SH-SY5Y (cell line): ENCODE results near the gene CD28.

ENCODE experiments used
- GATA2 ChIP-seq: IDR thresholded peaks from 2 replicates; pipeline ENCODE4 v1.6.1; 2011; ENCODE audit warnings: mild to moderate bottlenecking, low read depth, low read length
- GATA3 ChIP-seq: IDR thresholded peaks from 2 replicates; pipeline ENCODE4 v1.6.1; 2011; ENCODE audit warnings: low read depth, mild to moderate bottlenecking, low read length, moderate library complexity

DNA sequence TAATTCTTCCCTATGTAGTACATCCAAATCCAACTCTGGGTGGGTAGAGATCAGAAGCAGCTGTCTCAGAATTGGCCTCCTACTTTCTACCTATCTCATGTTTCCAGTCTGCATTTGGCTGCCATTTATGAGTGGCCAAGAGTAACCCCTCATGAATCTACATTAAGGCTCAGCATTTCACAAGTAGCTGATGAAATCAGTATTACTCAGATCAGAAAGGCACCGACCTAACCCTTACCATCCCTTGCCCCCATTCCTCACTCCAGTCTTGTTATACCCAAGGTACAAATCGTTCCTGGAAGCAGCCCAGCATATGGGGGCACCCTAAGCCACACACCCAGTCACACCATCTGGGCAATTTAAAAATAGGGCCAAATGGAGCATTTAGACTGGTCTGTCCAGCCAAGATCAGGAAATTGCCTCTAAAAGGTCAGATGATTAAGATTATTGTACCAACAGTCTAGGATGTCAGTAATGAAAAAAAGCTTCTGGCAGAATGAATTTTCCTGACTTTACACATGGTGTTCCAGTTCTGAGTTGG is 37.1 kb downstream of the CD28 start:
- TF ChIP-seq GATA3 = no peak
- TF ChIP-seq GATA2 = no peak
